Renal cortical epithelial cell (primary cell): ENCODE measurements around the gene GVQW3. TPM values are rescaled to one million over a fixed set of nuclear protein-coding genes. Genes with fewer than 3 reads are reported as not detected.
"Not testable (repeated sequence)": the region's sequence is repeated elsewhere in the genome, so short reads cannot be mapped to it uniquely, and the experiment has no call there.

ENCODE experiments used
- DNase-seq: peaks from one replicate; pipeline ENCODE4 v3.0.0-alpha.2; 2011; ENCODE audit warnings: low read depth
- total RNA-seq: library from RNA; depleted of rRNA; stranded (reverse); fragments of >200 nt; gene quantifications from 2 replicates; pipeline ENCODE4 v1.2.3, GENCODE V29; 2014

The GVQW3 gene
- total RNA-seq, 1 donor from 2014 or later: 1.3 TPM

DNA sequence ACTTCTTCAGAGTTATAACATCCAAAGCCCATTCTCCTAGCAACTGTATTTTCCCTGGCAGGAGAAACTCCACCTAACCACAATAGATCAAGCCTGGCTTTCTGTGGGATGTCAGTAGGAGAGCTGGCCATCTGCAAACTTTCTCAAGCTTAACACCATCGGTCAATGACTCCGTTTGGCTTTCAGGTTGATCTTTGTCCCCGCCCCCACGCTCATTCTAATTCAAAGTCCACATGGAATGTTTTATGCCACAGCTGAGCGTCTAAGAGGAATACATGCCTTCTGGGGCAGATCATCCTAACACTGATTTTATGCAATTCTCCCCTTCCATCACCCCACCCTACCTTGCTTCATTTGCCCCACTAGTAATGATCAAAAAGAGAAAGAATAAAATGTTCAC, 4.8 kb downstream of the GVQW3 start:
- DNase-seq: peak; percentile 89

DNA sequence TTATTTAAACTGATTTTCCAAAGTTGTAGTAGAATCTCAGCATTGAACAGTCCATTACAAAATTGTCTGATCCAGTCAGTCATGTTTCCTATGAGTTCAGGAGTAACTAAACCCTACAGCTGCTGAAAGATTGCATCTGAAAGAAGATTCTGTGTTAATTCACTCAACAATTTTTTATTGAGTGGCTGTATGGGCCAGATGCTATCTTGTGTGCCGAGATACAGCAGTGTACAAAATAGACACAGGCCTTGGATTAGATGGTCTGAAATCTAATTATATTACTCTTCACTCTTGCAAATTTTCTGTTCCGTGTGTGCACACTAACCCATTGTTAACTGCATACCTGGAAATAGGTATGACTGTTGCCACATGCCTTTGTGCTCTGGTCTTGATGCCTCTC, 7.3 kb downstream of the GVQW3 start:
- no peak for DNase-seq

DNA sequence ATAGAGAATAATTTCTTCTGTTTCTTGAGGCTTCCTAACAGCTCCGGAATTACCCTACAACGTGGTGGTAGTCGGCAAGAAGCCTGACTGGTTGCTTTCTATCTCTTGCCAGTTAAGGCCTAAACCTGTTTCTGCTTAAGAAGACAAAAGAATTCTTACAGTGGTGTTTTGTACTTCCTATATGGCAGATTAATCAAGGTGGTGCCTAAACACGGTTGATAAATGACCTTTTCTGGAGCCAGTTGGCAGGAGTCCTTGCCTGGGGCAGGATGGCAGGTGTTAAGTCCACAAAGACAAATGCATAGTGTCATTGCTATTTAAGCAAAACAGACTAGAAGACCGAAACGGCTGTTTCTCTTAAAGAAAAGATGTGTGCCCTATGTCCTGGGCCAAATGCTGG, 9.9 kb downstream of the GVQW3 start:
- DNase-seq: no peak

DNA sequence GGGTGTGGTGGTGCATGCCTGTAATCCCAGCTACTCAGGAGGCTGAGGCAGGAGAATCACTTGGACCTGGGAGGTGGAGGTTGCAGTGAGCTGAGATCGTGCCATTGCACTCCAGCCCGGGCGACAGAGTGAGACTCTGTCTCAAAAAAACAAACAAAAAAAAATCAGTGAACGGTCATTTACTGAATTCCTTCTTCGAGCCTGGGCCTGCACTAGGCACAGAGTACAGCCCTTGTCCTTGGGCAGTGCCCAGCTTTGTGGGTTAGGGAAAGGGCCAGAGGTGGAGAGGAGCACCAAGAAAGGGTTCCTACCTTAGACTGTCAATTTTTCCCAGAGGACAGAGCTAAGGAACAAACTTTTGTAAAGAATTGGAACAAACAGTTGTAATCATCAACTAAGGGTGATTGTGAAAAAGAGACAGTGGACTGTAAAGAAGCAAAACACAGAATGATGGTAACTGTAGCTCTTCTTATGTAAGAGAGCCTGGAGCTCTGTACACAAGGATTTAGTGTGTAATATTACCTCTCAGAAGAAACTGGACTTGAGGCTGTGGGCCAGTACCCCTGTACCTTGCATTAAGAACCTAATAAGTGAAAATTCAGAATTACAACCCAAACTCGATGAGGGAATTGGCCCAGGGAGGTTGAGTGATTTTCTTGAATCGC, 10.8 kb downstream of the GVQW3 start:
- no peak for DNase-seq

DNA sequence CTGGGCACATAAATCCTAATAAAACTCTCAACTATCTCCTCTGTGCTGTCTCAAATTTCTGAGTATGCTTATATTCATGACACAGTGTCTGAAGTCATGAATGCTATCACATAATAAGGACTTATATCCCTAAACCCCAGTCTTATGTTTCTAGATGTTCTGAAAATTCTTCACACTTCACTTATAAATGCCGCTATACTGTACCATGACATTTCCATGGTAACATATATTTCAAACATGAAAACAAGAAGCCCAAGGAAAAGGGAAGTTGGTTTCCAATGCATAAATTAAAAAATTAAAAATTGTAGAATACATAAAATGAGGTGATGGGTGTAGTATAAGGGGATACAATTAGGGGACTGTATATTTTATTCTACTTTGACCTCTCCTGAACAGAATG, 11.7 kb downstream of the GVQW3 start:
- DNase-seq: no peak

DNA sequence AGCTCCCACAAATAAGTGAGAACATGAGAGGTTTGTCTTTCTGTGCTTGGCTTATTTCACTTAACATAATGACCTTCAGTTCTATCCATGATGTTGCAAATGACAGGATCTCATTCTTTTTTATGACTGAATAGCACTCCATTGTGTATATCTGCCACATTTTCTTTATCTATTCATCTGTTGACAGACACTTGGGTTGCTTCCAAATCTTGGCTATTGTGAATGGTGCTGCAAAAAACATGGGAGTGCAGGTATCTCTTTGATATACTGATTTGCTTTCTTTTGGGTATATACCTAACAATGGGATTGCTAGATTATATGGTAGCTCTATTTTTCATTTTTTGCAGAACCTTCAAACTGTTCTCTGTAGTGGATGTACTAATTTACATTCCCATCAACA, 13.3 kb downstream of the GVQW3 start:
- no peak for DNase-seq

DNA sequence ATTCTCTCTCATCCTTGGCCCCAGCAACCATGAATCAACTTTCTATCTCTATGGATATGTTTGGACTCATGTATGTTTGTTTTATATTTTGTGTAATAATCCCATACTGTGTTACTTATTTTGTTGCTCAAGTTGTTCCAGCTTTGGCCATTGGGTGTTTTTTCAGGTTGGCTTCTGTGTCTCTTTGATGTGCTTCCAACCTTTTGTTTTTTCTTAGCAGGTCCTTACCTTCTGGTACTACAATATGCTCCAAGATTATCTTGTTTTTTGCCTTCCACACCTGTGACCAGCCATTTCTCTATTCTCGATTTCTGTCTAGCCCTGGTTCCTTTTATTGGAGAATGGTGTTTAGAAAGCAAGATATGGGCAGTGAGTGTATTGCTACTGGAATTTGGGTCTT, 14.2 kb downstream of the GVQW3 start:
- no peak for DNase-seq

DNA sequence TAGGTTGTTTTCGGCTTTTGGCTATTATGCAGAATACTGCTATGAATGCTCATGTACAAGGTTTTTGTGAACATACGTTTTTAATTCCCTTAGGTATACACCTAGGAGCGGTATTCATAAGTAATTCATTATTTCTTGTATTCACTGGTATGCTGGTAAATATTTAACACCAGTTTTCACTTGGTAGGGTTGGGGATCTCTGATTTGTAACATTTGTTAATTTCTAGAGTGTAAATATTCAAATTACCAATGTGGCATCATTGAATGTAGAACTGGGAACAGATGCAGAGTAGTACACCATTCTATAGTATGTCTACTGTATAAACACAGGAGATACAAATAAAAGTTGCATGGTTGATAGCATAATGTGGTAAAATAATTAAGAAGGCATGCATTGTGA, 16.3 kb downstream of the GVQW3 start:
- peak; percentile 28 for DNase-seq

DNA sequence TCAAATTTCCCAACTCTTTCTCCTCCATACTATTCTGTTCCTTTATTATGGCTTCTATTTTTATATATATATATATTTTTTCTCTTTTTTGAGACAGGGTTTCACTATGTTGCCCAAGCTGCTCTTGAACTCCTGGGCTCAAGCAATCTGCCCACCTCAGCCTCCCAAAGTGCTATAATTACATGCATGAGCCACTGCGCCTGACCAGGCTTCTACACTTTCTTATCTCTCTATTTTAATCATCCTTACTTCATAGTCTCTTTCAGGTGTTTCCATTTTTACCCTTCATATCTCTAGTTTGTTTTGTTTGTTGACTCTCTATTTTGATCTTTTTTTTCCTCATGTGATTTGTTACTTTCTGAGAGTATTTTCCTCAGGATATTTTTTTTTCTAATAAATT, 19.8 kb downstream of the GVQW3 start:
- DNase-seq: no peak

DNA sequence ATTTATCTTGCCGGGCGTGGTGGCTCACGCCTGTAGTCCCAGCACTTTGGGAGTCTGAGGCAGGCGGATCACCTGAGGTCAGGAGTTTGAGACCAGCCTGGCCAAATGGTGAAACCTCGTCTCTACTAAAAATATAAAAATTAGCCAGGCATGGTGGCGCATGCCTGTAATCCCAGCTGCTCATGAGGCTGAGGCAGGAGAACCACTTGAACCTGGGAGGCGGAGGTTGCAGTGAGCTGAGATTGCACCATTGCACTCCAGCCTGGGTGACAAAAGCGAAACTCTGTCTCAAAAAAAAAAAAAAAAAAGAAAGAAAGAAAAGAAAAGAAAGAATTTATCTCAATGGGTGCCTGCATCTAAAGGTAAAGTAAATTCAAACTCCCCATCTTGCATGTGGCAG, 20.4 kb downstream of the GVQW3 start:
- DNase-seq: not testable (repeated sequence)

DNA sequence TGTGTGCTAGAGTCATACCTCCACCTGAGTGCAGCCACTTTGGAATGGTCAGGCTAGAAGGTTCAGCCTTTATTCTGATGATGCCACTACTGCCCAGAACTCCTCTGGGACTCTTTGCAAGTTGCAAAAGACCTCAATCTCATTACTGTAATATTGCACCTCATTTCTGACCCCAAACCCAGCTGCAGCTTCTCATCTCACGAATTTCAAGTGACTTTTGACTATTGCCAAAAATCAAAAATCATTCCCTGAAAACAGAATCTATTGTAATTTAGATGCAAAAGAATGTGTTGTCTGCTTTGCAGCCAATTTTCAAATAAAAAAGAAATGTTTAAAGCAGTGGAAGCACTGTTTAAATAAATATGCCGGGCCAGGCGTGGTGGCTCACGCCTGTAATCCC, 25.2 kb downstream of the GVQW3 start:
- DNase-seq: no peak

DNA sequence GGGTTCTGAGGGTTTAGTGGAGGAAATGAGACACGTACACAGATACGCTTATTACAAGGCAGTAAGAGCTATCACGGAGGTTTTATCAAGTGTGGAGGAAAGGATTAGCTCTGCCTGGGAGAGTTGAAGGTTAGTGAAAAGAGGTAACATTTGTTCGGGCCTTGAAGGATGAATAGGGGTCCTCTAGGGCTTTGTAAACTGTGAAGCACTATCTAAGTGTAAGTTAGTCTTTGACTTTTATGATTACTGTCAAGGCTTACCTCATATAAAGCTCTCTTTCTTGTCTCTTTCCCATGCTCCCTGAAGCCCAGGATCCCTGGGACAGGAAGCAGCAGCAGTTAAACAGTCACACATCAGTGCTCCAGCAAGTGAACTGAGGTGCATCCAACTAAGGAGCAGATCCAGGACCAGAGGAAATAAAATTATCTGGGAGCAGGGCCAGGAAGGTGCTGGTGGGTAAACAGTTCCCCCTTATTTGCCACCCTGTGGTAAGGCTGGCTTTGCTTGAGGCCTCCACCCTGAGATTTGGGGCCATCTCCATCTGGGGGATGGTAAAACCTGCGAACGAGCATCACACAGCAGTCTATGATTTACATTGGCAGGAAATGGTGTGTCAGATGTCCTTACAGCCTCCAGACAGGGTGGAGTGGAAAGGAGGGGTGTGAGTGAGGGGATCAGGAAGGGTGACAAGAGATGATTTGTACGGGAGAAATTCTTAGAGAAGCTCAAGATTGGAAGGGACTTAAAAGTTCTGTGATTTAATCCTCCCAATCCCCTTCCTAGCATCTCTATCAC, 27.2 kb downstream of the GVQW3 start:
- peak; percentile 81 for DNase-seq

DNA sequence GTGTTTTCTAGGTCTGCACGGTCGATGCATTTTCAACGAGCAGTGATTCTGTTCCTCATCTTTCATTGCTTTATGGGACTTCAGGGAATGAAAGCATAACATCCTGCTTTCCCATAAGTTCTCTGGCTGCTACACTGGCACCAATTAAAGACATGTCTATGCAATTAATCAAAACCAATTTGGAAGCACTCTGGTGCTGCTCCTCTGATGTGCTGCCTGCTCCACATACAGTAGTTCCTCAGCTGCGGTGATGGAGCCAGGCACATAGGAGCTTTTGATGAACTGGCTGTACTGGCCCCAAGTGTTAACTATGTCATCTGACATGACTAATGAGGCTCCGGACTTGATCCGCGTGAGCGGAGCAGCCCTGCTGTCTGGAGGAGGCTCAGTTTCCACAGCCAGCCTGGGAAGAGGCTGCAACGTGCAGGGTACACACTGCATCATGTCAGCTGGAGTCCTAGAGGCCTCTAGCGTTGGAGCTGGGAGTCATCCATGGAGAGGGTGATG, 29.8 kb downstream of the GVQW3 start:
- DNase-seq: peak; percentile 23

DNA sequence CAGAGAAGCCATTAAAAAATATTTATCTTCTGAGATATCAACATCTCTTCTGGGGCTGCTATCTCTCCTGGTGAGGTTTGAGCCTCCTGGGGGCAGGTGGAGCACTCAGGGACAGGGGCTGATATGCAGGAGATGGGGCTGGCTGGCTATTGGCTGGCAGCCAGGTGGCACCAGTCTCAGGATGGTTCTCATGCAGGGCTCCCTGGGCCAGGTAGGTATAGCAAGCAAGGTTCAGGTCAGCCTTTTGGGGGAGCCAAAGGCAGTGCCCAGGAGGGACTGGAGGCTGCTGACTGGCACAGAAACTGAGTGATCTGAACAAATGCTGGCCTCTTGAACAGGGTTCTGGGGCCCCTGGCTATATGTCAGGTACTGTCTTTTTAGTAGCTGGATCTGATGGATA, 34.0 kb downstream of the GVQW3 start:
- no peak for DNase-seq

DNA sequence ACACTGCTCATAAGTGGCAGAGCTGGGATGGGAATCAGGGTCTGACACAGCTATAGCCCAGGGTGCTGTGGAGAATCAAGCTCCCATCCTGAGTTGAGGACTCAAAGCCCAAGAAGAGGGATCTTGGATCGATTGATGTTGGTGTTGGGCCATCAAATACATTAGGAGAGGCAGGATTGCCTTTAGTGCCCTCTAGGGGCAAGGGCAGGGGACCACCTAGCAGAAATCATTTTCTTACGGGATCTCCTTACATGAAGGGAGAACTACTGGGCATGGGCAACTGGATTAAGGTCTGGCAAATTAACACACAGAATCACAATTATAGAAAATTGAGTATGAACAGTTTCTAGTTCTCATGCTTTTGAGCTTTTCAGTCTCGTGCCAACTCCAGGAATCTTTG, 38.8 kb downstream of the GVQW3 start:
- DNase-seq: peak; percentile 19

DNA sequence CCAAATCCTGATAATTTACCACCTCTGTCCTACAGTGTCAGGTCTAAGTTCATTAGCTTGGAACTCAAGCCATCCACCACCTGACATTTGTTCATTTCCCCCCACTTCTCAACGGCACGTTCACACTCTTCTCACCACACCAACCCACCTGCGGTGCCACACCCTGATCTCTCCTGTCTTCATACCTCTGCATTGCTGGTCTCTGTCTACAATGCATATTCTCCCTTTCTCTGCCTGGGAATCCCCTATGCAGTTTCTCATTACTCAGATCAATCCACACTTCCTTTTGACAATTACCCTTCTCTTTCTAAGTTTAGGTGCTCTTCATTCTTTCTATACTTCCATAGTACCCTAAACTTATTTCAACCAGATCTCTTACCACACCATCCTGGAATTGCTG, 43.3 kb downstream of the GVQW3 start:
- DNase-seq: no peak

DNA sequence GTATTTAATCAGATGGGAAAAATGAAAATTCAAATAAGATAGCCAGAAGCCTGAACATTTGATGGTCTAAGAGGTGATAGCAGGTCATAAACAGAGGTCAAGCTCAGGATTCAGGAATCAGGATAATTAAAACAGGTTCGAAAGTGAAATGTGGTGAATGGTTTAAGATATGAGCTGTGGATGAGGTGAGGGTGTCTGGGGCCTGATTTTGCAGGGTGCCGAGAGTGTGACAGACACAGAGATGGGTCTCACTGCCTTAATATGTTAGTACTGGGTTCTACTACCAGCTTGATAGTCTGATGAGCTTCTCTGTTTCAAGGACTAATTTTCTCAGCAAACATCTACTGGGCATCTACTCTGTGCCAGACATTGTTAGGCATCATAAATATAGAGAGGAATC, 43.8 kb downstream of the GVQW3 start:
- DNase-seq: no peak

DNA sequence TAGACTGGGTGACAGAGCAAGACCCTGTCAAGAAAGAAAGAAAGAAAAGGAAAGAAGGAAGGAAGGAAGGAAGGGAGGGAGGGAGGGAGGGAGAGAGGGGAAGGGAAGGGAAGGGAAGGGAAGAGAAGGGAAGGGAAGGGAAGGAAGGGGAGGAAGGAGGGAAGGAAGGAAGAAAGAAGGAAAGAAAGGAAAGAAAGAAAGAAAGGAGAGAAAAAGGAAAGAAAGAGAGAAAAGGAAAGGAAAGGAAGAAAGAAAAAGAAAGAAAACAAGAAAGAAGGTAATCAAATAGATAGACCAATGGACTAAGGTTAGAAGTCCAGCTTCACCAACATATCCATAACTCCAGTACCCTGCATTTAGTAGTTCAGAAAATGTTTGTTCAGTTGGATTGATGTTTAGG, 45.5 kb downstream of the GVQW3 start:
- DNase-seq: no peak

DNA sequence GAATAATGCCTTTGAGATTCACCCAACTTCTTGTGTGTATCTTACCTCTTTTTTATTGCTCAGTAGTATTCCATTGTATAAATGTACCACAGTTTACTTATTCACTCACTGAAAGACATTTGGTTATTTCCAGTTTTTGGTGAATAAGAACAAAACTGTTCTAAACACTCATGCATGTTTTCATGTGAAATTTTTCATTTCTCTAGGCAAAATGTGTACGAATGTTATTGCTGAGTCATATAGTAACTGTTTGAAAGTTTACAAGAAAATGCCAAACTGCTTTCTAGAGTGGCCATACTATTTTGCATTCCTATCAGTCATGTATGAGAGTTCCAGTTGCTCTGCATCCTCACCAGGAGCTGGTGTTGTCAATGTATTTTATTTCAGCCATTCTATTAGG, 54.9 kb downstream of the GVQW3 start:
- DNase-seq: no peak

DNA sequence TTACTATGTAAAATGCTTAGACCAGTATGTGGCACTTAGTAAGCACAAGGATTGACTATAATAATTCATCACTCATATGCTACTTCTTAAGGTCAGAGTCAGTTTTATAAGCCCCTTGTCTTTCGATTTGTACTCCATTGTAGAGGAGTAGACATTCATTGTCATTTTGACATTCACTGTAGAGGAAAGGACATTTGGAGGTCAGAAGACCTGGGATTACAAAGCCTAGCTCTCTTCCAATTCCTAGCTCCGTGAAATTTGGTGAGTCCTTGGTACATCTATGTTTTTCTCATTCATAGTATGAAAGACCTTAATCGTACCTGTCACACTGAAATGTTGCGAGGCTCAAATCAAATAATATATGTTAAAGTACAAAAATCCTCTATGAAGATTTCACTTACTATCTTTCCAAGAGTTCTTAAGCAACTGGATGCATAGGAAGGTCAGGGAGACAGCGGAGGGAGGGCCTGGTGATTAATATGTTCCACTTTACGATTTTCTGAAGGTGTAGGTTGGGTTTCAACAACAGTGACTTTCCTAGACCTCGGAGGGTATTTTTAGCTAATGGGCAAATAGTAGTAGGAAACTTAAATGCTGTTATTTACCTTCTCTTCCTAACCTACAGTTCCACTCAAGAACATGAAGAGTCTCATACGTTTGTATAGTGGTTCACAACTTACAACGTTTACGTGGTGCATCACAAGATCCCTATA, 62.3 kb downstream of the GVQW3 start:
- peak; percentile 30 for DNase-seq

DNA sequence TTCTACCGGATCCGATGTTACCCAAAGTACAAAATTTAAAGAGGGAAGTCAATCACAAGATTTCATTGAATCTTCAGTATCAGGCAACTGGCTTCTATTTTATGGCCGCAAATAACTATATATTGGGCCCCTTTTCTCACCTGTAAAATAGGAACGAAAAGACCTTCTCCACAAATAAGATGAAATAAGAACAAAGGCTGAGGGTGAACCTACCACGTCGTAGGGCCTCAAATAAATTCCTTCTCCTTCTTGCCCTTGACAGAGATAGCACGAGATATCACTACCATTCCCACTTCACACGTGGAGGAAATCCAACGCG, 62.9 kb downstream of the GVQW3 start:
- no peak for DNase-seq

DNA sequence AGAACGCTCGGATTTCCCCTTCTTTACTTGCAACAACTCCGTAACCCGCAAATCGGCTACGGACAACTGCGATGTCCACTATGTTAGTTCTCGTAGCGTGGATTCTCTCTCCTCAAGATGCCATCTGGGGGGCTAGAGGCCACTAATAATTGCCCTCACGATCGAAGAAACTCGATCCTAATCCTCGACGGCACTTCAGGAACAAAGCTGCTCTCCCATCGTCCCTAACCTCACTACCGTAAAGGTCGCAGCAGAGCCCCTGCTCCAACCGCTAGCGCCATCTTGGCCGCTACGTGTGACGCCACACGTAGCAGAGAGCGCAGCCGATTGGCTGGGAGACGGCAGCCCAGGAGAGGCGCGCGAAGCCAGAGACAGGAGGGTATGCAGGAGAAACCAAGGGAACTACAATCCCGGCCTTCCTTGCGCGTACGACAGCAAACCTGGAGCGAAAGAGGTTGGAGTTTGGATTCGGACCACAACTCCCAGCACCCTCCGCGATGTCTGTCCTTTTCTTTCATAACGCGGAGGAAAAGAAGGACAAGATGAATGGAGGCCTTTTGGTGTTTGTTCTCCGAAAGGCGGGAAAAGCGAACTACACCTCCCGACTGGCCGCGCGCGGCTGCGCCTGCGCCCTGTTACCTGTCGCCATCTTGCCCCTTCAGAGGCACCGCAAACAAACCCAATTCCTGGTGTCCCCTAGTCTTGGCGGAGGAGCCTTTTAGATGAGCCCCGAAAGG, 63.4 kb downstream of the GVQW3 start, which contains the start of gene EMSY:
Gene EMSY (plus strand): TSS at position 635 of the 737 bp plus-strand sequence. CDS start 1,921 bp downstream, outside the sequence.
- peak; percentile 99 for DNase-seq
